ENCODE measurements around the gene PRCP. TPM values are rescaled to one million over a fixed set of nuclear protein-coding genes. Genes with fewer than 3 reads are reported as not detected.

Gene PRCP
- total RNA-seq, 1 donor from 2014 or later = 71.0 TPM

DNA sequence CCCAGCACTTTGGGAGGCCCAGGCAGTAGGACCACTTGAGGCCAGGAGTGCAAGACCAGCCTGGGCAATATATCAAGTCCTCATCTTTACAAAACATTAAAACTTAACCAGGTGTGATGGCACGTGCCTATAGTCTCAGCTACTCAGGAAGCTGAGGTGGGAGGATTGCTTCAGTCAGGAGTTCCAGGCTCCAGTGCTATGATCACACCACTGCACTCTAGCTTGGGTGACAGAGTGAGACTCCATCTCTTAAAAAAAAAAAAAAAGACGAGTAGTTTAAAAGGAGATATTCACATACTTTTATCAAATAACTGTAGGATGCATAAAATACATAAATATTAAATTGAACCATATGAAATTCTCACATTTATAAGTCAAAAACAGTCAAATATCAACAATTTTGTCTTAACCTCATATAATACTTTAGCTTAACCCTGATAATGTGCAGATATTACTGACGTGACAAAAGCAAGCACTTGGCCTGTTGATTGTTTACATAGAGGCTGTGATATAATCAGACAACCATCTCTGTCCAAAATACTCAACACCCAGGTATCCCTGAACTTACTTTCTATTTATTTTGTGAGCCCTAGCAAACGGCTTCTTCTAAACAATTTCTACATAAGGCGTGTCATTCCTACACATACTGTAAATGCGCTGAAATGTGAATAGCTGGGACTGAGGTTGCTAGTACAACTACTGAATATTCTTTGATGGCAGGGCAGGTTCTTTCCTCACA, 57.0 kb downstream of the PRCP start:
- Histone ChIP-seq H3K27ac (ENCODE audit: low read depth, low read length) (no peak overlapping the region), H3K36me3 (ENCODE audit: control insufficient read depth in 3 of 3, insufficient read depth in 3 of 3, low read length in 3 of 3) (peaks cover 0 to 5% (median 5%) of the 10 kb centered on the region in 3 donors), H3K4me1 (ENCODE audit: control insufficient read depth in 3 of 3, insufficient read depth in 3 of 3, low read length in 3 of 3) (peaks cover 3 to 7% (median 7%) of the 10 kb centered on the region in 3 donors)

GRCh38 chr11:82842019-82842418, 58.2 kb downstream of the PRCP start:
- H3K4me1 ChIP-seq (ENCODE audit: control insufficient read depth in 3 of 3, insufficient read depth in 3 of 3, low read length in 3 of 3) = peaks cover 3 to 7% (median 7%) of the 10 kb centered on the region in 3 donors
- H3K4me3 ChIP-seq (ENCODE audit: low read length in 3 of 3) = no peak overlapping the region
- H3K27me3 ChIP-seq (ENCODE audit: control insufficient read depth in 3 of 3, insufficient read depth in 3 of 3, low read length in 3 of 3) = no peaks in the 10 kb centered on the region
- peaks cover 2 to 11% (median 8%) of the 10 kb centered on the region in 3 donors for H3K36me3 ChIP-seq (ENCODE audit: control insufficient read depth in 3 of 3, insufficient read depth in 3 of 3, low read length in 3 of 3)
- no peak overlapping the region for H3K27ac ChIP-seq (ENCODE audit: low read depth, low read length)
- no peak overlapping the region for H3K9ac ChIP-seq (ENCODE audit: low read depth in 1 of 3, low read length in 3 of 3)
- no peaks in the 10 kb centered on the region for H3K9me3 ChIP-seq (ENCODE audit: control insufficient read depth in 3 of 3, low read length in 3 of 3)

More for the DNA sequence above, 57.0 kb downstream of the PRCP start:
- H3K9ac ChIP-seq (ENCODE audit: low read depth in 1 of 3, low read length in 3 of 3) = no peak overlapping the region
- H3K27me3 ChIP-seq (ENCODE audit: control insufficient read depth in 3 of 3, insufficient read depth in 3 of 3, low read length in 3 of 3) = no peaks in the 10 kb centered on the region
- H3K9me3 ChIP-seq (ENCODE audit: control insufficient read depth in 3 of 3, low read length in 3 of 3) = no peaks in the 10 kb centered on the region
- H3K4me3 ChIP-seq (ENCODE audit: low read length in 3 of 3) = no peak overlapping the region

GRCh38 chr11:82837650-82838049, 62.6 kb downstream of the PRCP start:
- no peak overlapping the region for H3K9ac ChIP-seq (ENCODE audit: low read depth in 1 of 3, low read length in 3 of 3)
- H3K9me3 ChIP-seq (ENCODE audit: control insufficient read depth in 3 of 3, low read length in 3 of 3) = no peaks in the 10 kb centered on the region
- no peak overlapping the region for H3K4me3 ChIP-seq (ENCODE audit: low read length in 3 of 3)
- H3K27ac ChIP-seq (ENCODE audit: low read depth, low read length) = no peak overlapping the region
- peaks cover 3 to 7% (median 7%) of the 10 kb centered on the region in 3 donors for H3K4me1 ChIP-seq (ENCODE audit: control insufficient read depth in 3 of 3, insufficient read depth in 3 of 3, low read length in 3 of 3)
- H3K36me3 ChIP-seq (ENCODE audit: control insufficient read depth in 3 of 3, insufficient read depth in 3 of 3, low read length in 3 of 3) = peaks cover 11 to 20% (median 12%) of the 10 kb centered on the region in 3 donors
- H3K27me3 ChIP-seq (ENCODE audit: control insufficient read depth in 3 of 3, insufficient read depth in 3 of 3, low read length in 3 of 3) = no peaks in the 10 kb centered on the region

- H3K27ac ChIP-seq (ENCODE audit: low read depth, low read length) = no peak overlapping the region
- H3K36me3 ChIP-seq (ENCODE audit: control insufficient read depth in 3 of 3, insufficient read depth in 3 of 3, low read length in 3 of 3) = peaks cover 4 to 16% (median 11%) of the 10 kb centered on the region in 3 donors
- no peaks in the 10 kb centered on the region for H3K4me1 ChIP-seq (ENCODE audit: control insufficient read depth in 3 of 3, insufficient read depth in 3 of 3, low read length in 3 of 3)
- H3K27me3 ChIP-seq (ENCODE audit: control insufficient read depth in 3 of 3, insufficient read depth in 3 of 3, low read length in 3 of 3) = no peaks in the 10 kb centered on the region
- H3K9ac ChIP-seq (ENCODE audit: low read depth in 1 of 3, low read length in 3 of 3) = no peak overlapping the region
- H3K9me3 ChIP-seq (ENCODE audit: control insufficient read depth in 3 of 3, low read length in 3 of 3) = no peaks in the 10 kb centered on the region
- no peak overlapping the region for H3K4me3 ChIP-seq (ENCODE audit: low read length in 3 of 3)
Observed at GRCh38 chr11:82832983-82833382, 67.2 kb downstream of the PRCP start.

GRCh38 chr11:82831364-82831763, 68.9 kb downstream of the PRCP start:
- Histone ChIP-seq H3K27me3 (ENCODE audit: control insufficient read depth in 3 of 3, insufficient read depth in 3 of 3, low read length in 3 of 3) (no peaks in the 10 kb centered on the region), H3K27ac (ENCODE audit: low read depth, low read length) (no peak overlapping the region), H3K9me3 (ENCODE audit: control insufficient read depth in 3 of 3, low read length in 3 of 3) (no peaks in the 10 kb centered on the region), H3K9ac (ENCODE audit: low read depth in 1 of 3, low read length in 3 of 3) (no peak overlapping the region), H3K4me3 (ENCODE audit: low read length in 3 of 3) (no peak overlapping the region), H3K36me3 (ENCODE audit: control insufficient read depth in 3 of 3, insufficient read depth in 3 of 3, low read length in 3 of 3) (peaks cover 0 to 7% (median 6%) of the 10 kb centered on the region in 3 donors), H3K4me1 (ENCODE audit: control insufficient read depth in 3 of 3, insufficient read depth in 3 of 3, low read length in 3 of 3) (no peaks in the 10 kb centered on the region)

DNA sequence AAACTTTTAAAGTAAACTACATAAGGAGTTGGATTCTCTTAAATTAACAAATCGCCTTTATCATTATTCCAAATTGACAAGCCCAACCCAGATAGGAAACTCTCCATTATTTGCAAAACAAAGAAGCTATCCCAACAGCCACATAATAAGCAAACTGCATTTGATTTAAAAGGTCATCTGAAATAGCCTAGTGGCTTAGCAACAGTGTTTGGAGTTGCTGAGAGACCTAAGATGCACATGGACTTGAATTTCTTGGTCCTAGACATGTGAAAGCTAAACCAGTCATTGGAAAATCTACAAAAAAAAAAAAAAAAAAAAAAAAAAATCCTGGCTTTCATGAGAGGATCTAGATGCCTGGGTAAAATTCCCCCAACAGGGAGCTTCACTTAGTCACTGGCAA, 69.5 kb downstream of the PRCP start:
- Histone ChIP-seq H3K4me3 (ENCODE audit: low read length in 3 of 3) (no peak overlapping the region), H3K9ac (ENCODE audit: low read depth in 1 of 3, low read length in 3 of 3) (no peak overlapping the region), H3K4me1 (ENCODE audit: control insufficient read depth in 3 of 3, insufficient read depth in 3 of 3, low read length in 3 of 3) (no peaks in the 10 kb centered on the region), H3K36me3 (ENCODE audit: control insufficient read depth in 3 of 3, insufficient read depth in 3 of 3, low read length in 3 of 3) (peaks cover 0 to 7% (median 6%) of the 10 kb centered on the region in 3 donors), H3K27ac (ENCODE audit: low read depth, low read length) (no peak overlapping the region), H3K9me3 (ENCODE audit: control insufficient read depth in 3 of 3, low read length in 3 of 3) (no peaks in the 10 kb centered on the region), H3K27me3 (ENCODE audit: control insufficient read depth in 3 of 3, insufficient read depth in 3 of 3, low read length in 3 of 3) (no peaks in the 10 kb centered on the region)

DNA sequence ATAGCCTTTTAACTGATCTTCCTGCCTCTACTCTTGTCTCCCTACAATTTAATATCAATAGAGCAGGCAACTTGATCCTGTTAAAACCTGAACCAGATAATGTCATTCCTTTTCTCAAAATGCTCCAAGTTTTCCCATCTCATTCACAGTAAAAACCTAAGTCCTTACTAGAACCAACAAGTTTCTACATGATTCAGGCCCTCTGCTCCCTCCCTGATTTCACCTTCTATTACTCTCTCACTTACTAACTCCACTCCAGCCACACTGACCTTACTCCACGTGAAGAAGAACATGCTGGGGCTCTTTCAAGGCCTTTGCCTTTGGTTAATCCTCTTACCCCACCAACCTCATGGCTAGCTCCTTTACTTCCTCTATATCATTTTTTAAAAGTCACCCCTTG, 71.1 kb downstream of the PRCP start:
- H3K27ac ChIP-seq (ENCODE audit: low read depth, low read length) = no peak overlapping the region
- no peaks in the 10 kb centered on the region for H3K4me1 ChIP-seq (ENCODE audit: control insufficient read depth in 3 of 3, insufficient read depth in 3 of 3, low read length in 3 of 3)
- no peak overlapping the region for H3K9ac ChIP-seq (ENCODE audit: low read depth in 1 of 3, low read length in 3 of 3)
- peaks cover 0 to 9% (median 2%) of the 10 kb centered on the region in 3 donors for H3K36me3 ChIP-seq (ENCODE audit: control insufficient read depth in 3 of 3, insufficient read depth in 3 of 3, low read length in 3 of 3)
- no peaks in the 10 kb centered on the region for H3K27me3 ChIP-seq (ENCODE audit: control insufficient read depth in 3 of 3, insufficient read depth in 3 of 3, low read length in 3 of 3)
- no peak overlapping the region for H3K4me3 ChIP-seq (ENCODE audit: low read length in 3 of 3)
- no peaks in the 10 kb centered on the region for H3K9me3 ChIP-seq (ENCODE audit: control insufficient read depth in 3 of 3, low read length in 3 of 3)

- Histone ChIP-seq H3K27me3 (ENCODE audit: control insufficient read depth in 3 of 3, insufficient read depth in 3 of 3, low read length in 3 of 3) (no peaks in the 10 kb centered on the region), H3K4me3 (ENCODE audit: low read length in 3 of 3) (no peak overlapping the region)
Observed at GRCh38 chr11:82828472-82828871, 71.8 kb downstream of the PRCP start.

DNA sequence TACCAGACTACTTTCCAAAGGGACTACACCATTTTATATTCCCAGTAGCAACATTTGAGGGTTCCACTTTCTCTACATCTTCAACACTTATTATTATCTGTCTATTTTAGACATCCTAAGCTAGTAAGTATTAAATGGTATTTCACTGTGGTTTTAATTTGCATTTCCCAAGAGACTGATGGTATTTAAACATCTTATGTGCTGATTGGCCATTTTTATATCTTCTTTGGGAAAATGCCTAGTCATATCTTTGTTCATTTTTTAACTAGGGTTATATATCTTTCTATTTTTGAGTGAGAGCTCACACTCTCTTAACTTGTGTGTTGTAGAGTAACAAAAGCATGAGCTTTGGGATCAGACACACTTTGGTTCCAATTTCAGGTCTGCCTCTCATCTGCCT, 73.7 kb downstream of the PRCP start:
- H3K4me3 ChIP-seq (ENCODE audit: low read length in 3 of 3) = no peak overlapping the region
- H3K27me3 ChIP-seq (ENCODE audit: control insufficient read depth in 3 of 3, insufficient read depth in 3 of 3, low read length in 3 of 3) = no peaks in the 10 kb centered on the region
- peaks cover 0 to 4% (median 0%) of the 10 kb centered on the region in 3 donors for H3K36me3 ChIP-seq (ENCODE audit: control insufficient read depth in 3 of 3, insufficient read depth in 3 of 3, low read length in 3 of 3)
- H3K9ac ChIP-seq (ENCODE audit: low read depth in 1 of 3, low read length in 3 of 3) = no peak overlapping the region
- H3K4me1 ChIP-seq (ENCODE audit: control insufficient read depth in 3 of 3, insufficient read depth in 3 of 3, low read length in 3 of 3) = no peaks in the 10 kb centered on the region
- no peaks in the 10 kb centered on the region for H3K9me3 ChIP-seq (ENCODE audit: control insufficient read depth in 3 of 3, low read length in 3 of 3)
- no peak overlapping the region for H3K27ac ChIP-seq (ENCODE audit: low read depth, low read length)

More at GRCh38 chr11:82828472-82828871, 71.8 kb downstream of the PRCP start:
- Histone ChIP-seq H3K27ac (ENCODE audit: low read depth, low read length) (no peak overlapping the region), H3K4me1 (ENCODE audit: control insufficient read depth in 3 of 3, insufficient read depth in 3 of 3, low read length in 3 of 3) (no peaks in the 10 kb centered on the region), H3K9ac (ENCODE audit: low read depth in 1 of 3, low read length in 3 of 3) (no peak overlapping the region), H3K9me3 (ENCODE audit: control insufficient read depth in 3 of 3, low read length in 3 of 3) (no peaks in the 10 kb centered on the region), H3K36me3 (ENCODE audit: control insufficient read depth in 3 of 3, insufficient read depth in 3 of 3, low read length in 3 of 3) (peaks cover 0 to 7% (median 0%) of the 10 kb centered on the region in 3 donors)

Measured in skeletal muscle tissue (tissue), 4 donors.